ENCODE data around the gene MINDY4. TPM values are rescaled to one million over a fixed set of nuclear protein-coding genes. Genes with fewer than 3 reads are reported as not detected.

The MINDY4 gene
- total and polyA plus RNA-seq, 2 of the 4 experiments (the other 2 are of a cell fraction) = 1.8 to 3.6 TPM

DNA sequence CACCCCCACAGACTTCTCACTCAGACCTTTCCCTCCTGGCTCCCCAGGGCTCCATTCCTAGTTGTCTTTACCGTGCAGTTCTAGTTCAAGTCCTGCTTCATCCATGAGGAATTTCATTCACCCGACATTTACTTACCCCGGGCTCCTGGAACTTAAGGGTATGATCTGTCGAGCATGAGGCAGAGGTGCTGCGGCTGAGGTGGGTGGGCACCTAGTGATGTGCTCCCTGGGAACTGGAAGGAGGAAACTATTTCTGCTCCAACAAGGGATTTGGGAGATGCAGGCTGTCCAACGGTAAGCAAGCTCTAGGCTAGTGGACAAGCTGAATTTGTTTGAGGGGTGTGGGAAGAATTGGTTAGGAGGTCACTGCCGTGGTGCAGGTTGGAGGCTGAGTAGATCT is 110.2 kb downstream of the MINDY4 start:
- dilution Hi-C loops (cut with HindIII; ENCODE audit: low sequenced_read_pairs, unreplicated experiment) (no loop called here), in situ Hi-C loops (cut with MboI; ENCODE audit: low sequenced_read_pairs) (no loop called here), intact Hi-C loops (cut with micrococcal nuclease) (no loop called here)
- no peak overlapping the region for H3K23ac ChIP-seq (ENCODE audit: low read depth, low read length)
- H3K18ac ChIP-seq (ENCODE audit: low read depth, low read length) = no peak overlapping the region
- TF ChIP-seq BHLHE40 (IDR thresholded peaks at IDR 0.05; ENCODE audit: low read depth, low read length) = no peak
- no peak for TF ChIP-seq SMC3 (IDR thresholded peaks at IDR 0.05; ENCODE audit: low read depth, low read length)
- TF ChIP-seq NFE2L2 (IDR thresholded peaks at IDR 0.05; ENCODE audit: low read depth, low read length) = no peak
- no peak for TF ChIP-seq MXI1 (IDR thresholded peaks at IDR 0.05; ENCODE audit: borderline replicate concordance, low read depth, low read length)
- no peak for TF ChIP-seq POLR2A (IDR thresholded peaks at IDR 0.05; ENCODE audit: low read depth, low read length)
- no peak for TF ChIP-seq CHD1 (IDR thresholded peaks at IDR 0.05; ENCODE audit: low read depth, low read length)
- TF ChIP-seq MAZ (IDR thresholded peaks at IDR 0.05; ENCODE audit: borderline replicate concordance, low read depth, low read length) = no peak
- no peak for TF ChIP-seq RAD21 (IDR thresholded peaks at IDR 0.05; ENCODE audit: low read length)
- TF ChIP-seq, protein P1, sequence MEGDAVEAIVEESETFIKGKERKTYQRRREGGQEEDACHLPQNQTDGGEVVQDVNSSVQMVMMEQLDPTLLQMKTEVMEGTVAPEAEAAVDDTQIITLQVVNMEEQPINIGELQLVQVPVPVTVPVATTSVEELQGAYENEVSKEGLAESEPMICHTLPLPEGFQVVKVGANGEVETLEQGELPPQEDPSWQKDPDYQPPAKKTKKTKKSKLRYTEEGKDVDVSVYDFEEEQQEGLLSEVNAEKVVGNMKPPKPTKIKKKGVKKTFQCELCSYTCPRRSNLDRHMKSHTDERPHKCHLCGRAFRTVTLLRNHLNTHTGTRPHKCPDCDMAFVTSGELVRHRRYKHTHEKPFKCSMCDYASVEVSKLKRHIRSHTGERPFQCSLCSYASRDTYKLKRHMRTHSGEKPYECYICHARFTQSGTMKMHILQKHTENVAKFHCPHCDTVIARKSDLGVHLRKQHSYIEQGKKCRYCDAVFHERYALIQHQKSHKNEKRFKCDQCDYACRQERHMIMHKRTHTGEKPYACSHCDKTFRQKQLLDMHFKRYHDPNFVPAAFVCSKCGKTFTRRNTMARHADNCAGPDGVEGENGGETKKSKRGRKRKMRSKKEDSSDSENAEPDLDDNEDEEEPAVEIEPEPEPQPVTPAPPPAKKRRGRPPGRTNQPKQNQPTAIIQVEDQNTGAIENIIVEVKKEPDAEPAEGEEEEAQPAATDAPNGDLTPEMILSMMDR (conservative IDR thresholded peaks at IDR 0.05; ENCODE audit: low read depth, low read length) = no peak
- no peak for TF ChIP-seq RCOR1 (IDR thresholded peaks at IDR 0.05; ENCODE audit: insufficient replicate concordance, low read length)
- TF ChIP-seq, protein P2, sequence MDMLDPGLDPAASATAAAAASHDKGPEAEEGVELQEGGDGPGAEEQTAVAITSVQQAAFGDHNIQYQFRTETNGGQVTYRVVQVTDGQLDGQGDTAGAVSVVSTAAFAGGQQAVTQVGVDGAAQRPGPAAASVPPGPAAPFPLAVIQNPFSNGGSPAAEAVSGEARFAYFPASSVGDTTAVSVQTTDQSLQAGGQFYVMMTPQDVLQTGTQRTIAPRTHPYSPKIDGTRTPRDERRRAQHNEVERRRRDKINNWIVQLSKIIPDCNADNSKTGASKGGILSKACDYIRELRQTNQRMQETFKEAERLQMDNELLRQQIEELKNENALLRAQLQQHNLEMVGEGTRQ (IDR thresholded peaks at IDR 0.05; ENCODE audit: low read depth, low read length) = no peak
- TF ChIP-seq RFX5 (IDR thresholded peaks at IDR 0.05; ENCODE audit: low read depth, low read length) = no peak
- no peak for TF ChIP-seq FOS (IDR thresholded peaks at IDR 0.05; ENCODE audit: low read depth, low read length)
- no peak for TF ChIP-seq MAFK (IDR thresholded peaks at IDR 0.05; ENCODE audit: low read depth, low read length)
- TF ChIP-seq, protein P3, sequence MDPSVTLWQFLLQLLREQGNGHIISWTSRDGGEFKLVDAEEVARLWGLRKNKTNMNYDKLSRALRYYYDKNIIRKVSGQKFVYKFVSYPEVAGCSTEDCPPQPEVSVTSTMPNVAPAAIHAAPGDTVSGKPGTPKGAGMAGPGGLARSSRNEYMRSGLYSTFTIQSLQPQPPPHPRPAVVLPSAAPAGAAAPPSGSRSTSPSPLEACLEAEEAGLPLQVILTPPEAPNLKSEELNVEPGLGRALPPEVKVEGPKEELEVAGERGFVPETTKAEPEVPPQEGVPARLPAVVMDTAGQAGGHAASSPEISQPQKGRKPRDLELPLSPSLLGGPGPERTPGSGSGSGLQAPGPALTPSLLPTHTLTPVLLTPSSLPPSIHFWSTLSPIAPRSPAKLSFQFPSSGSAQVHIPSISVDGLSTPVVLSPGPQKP (IDR thresholded peaks at IDR 0.05; ENCODE audit: borderline replicate concordance, low read depth, low read length) = no peak
- no peak for TF ChIP-seq CEBPB (IDR thresholded peaks at IDR 0.05; ENCODE audit: low read depth, low read length)
- H3K14ac ChIP-seq (replicated peaks; ENCODE audit: low read depth, low read length) = no peak overlapping the region
- H3K4me2 ChIP-seq (ENCODE audit: low read depth, low read length) = no peak overlapping the region
- no peak overlapping the region for H2AK5ac ChIP-seq (ENCODE audit: low read depth, low read length)
- CTCF ChIA-PET = no interaction called here
- H3K79me1 ChIP-seq (ENCODE audit: low read depth in 1 of 2, low read length in 2 of 2) = no peaks in the 10 kb centered on the region
- no TSS peak for BruUV-seq (replicated peaks)
- no peak overlapping the region for H2AFZ ChIP-seq (replicated peaks; ENCODE audit: low read length, poor library complexity)
- H3K36me3 ChIP-seq (ENCODE audit: control insufficient read depth, insufficient read depth, low read length) = no peaks in the 10 kb centered on the region
- H4K20me1 ChIP-seq (ENCODE audit: insufficient read depth, low read length) = no peaks in the 10 kb centered on the region
- no peaks in the 10 kb centered on the region; the same call in 1 of the 2 replicates for H3K9me1 ChIP-seq (ENCODE audit: insufficient read depth, low read length)
- H3K56ac ChIP-seq (ENCODE audit: extremely low read depth, insufficient read depth, low read length) = no peak overlapping the region
- 100% methylated on average over 1 of the region's 7 CpGs; no CpG with 5 or more reads in 1 of the 2 experiments for WGBS, 2 experiments (ENCODE audit: extremely low coverage in 2 of 2, insufficient read length in 1 of 2)
- H3K27ac ChIP-seq (ENCODE audit: insufficient read depth, low read length) = no peak overlapping the region
- no peak overlapping the region for H4K91ac ChIP-seq (ENCODE audit: insufficient read depth, low read depth, low read length)
- POLR2A ChIA-PET (ENCODE audit: unreplicated experiment) = no interaction called here
- no peak for ATAC-seq (ENCODE audit: low read depth)
- H2AK9ac ChIP-seq (replicated peaks; ENCODE audit: low read depth, low read length, poor library complexity) = no peak overlapping the region
- no peaks in the 10 kb centered on the region for H3K9me3 ChIP-seq (ENCODE audit: control insufficient read depth, insufficient read depth, low read length)
- no peak for DNase-seq
- 0 out of 2 replicates have a peak, but pooled peaks cover 3% of the 10 kb centered on the region for H3K4me1 ChIP-seq (ENCODE audit: control insufficient read depth, insufficient read depth, low read length)
- no peak overlapping the region for H2BK120ac ChIP-seq (ENCODE audit: low read depth, low read length)
- no peak overlapping the region for H3K9ac ChIP-seq (ENCODE audit: low read depth, low read length)
- H2BK5ac ChIP-seq (ENCODE audit: low read depth, low read length, poor library complexity, severe bottlenecking) = no peak overlapping the region
- H3K27me3 ChIP-seq (ENCODE audit: control insufficient read depth, insufficient read depth, low read length) = 0 out of 2 replicates have a peak, but pooled peaks cover 3% of the 10 kb centered on the region
- H3K4ac ChIP-seq (ENCODE audit: low read depth, low read length) = no peak overlapping the region
- H4K5ac ChIP-seq (ENCODE audit: low read depth, low read length) = no peak overlapping the region
- no peak overlapping the region for H2BK20ac ChIP-seq (ENCODE audit: low read depth, low read length)
- no peak overlapping the region for H4K8ac ChIP-seq (ENCODE audit: low read depth in 2 of 2, low read length in 2 of 2)
- H2BK15ac ChIP-seq (ENCODE audit: low read depth, low read length) = no peak overlapping the region
- no peak overlapping the region for H3K4me3 ChIP-seq (ENCODE audit: insufficient read depth, low read depth, low read length)

Data from IMR-90 (cell line).